Measurements from ENCODE around the gene MSN.

DNA sequence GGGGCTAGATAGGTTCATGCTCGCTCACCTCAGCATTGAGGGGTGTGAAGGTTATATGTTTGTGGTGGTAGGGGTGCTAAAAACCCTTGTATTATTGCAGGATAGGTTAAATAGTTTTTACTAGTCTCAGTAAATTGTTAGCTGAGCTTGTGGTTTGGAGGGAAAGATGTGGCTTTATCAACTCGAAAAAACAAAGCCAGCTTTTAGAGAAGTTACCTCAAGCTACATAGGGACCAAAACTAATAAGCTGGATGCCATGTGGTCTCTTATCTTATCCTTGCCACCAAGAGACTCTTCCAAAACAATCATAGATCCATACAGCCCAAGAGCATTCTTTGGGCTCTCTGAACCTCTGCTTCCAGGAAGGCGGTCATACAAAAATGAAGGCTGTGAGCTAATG, 29.2 kb downstream of the MSN start:
- no peak for TF ChIP-seq POLR2AphosphoS5 (IDR thresholded peaks at IDR 0.05; ENCODE audit: low read depth, low read length)
- no peak for TF ChIP-seq SIN3A (IDR thresholded peaks at IDR 0.05; ENCODE audit: borderline replicate concordance, insufficient read depth, low read length)

Measured in PFSK-1 (cell line).